C4-2B (cell line): Measurements from ENCODE around the gene CA11.
A peak's percentile ranks its signal among the peaks of the same experiment; 100 is the strongest.

Experiments used
- H3K27ac ChIP-seq: fragments of 450-650 bp; 2 replicates; pipeline ENCODE4 v1.5.1; 2017
- CTCF ChIP-seq: fragments of 450-650 bp; conservative IDR thresholded peaks from 2 replicates; pipeline ENCODE4 v1.5.1; 2017; ENCODE audit warnings: mild to moderate bottlenecking
- ZFX ChIP-seq: fragments of 450-650 bp; IDR thresholded peaks from 2 replicates; pipeline ENCODE4 v1.6.1; 2017

CA11 gene

DNA sequence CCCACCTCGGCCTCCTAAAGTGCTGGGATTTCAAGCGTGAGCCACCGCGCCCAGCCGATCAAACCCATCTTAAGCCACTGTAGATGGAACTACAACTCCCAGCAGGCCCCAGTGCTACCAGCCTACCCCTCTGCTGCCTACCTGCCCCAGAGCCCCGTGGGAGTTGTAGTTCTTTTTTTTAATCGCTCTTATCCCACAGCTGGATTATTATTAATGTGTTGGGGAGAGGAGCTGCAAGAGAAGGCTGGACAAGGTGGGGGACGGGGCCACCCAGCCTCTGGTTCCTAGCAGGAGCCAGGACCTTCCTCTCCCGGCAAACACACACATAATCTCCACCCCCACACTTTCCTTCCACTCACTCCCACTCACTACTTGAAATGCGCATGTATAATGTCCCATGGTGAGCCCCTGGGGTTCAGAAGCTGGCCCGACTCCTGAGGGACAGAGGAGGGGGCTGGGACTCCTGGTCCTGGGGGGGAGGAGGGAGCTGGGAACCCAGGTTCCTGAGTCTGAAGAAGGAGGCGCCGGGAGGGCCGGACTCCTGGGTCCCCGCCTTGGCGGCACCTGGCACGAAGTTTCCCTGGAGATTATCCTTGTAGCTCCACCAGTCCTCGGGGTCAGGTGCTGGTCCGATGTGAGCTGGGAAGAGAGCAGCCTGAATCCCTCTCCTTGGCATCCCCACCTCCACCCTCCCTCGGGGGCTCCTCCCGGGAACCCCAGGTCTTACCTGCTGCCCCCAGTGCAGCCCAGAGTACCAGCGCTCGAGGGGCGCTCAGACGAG lies 958 bp downstream of the CA11 start:
- TF ChIP-seq ZFX (no peak), CTCF (no peak)
- no peak overlapping the region for H3K27ac ChIP-seq

DNA sequence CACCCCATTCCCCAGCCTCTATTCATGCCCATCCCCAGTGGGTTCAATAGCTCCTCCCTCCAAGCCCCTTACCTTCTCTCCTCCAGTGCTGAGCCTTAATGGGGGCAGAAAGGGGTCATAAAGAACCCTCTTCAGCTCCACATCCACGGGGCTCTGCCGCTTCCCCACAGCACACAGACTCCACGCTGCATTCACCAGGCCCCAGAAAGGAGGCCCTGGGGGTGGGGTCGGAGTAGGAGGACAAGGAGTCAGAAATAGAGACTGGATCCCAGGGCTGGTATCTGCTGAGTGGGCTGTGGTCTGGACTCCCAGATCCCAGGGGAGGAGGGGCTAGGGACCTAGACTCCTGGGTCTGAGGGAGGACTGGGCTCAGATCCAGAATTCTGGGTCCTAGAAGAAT lies 1.6 kb downstream of the CA11 start:
- no peak overlapping the region for H3K27ac ChIP-seq
- TF ChIP-seq CTCF (no peak), ZFX (no peak)

- no peak overlapping the region for H3K27ac ChIP-seq
- TF ChIP-seq CTCF: no peak
- no peak for TF ChIP-seq ZFX
Observed at GRCh38 chr19:48642862-48643261, 3.1 kb downstream of the CA11 start.

GRCh38 chr19:48641850-48642249 lies 4.1 kb downstream of the CA11 start:
- H3K27ac ChIP-seq: no peak overlapping the region
- TF ChIP-seq CTCF (no peak), ZFX (no peak)

- TF ChIP-seq CTCF: no peak
- TF ChIP-seq ZFX: no peak
- no peak overlapping the region for H3K27ac ChIP-seq
Observed at GRCh38 chr19:48639483-48640375, 6.3 kb downstream of the CA11 start.

- no peak for TF ChIP-seq CTCF
- TF ChIP-seq ZFX: no peak
- H3K27ac ChIP-seq: peak overlapping the region; percentile 92
Observed at GRCh38 chr19:48638831-48639381, 7.1 kb downstream of the CA11 start.
